ENCODE measurements around the gene ELK3.

ELK3 gene

DNA sequence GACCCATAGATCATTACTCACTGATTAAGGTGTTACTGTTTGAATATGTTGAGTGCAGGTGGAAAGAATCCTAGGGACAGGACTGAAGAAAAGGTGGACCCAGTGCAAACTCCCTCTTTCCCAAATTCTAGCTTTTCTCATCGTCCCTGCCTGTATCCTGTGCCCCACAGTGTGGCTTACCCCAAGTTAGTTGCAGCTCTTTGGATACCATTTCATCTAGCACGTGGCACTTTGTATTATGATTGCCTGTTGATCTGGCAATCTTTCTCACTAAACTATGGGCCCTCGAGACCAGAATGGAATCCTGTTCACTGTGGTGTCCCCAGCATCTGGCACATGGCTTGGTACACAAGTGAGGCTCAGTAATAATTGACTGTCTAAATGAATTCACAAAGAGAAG is 66.5 kb downstream of the ELK3 start:
- DNase-seq = no peak

DNA sequence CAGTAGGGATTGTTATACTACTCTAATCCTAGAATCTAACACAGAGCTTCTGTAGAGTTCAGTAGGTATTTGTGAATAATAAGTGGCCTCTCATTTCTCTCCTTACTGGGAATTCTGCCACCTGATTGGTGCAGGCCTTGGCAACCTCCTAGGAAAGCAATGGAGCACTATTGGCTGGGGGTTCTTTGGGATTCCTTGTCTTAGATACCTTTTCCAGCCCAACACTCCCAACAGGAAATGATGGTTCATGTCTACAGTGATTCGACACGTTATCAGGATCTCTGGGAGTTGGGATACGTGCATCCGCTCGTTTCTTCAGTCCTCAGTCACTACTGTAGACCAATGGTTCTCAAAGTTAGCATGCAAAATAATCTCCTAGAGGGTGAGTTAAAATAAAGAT is 67.4 kb downstream of the ELK3 start:
- DNase-seq = no peak

DNA sequence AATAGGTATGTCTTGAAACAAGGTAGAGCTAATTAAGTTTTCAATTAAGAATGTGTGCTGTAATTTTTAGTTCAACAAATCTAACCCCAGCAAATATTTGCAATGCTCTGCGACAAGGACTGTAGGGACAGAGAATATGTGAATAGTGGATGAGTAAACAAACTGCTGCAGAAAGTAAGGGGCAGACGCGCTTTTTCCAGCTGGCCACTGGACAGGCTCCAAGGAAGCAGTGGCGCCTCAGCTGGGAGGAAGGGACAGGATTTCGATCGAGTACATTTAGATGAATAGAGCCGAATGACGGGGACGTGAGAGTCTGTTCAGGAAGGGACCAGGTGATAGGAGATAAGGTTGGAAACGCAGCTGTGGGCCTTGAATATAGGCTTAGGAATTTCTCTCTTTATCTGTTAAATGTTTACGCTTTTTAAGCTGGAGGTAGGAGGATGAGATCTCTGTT is 69.3 kb downstream of the ELK3 start:
- no peak for DNase-seq

- DNase-seq = no peak
Observed at GRCh38 chr12:96265400-96265799, 71.2 kb downstream of the ELK3 start.

- no peak for DNase-seq
Observed at GRCh38 chr12:96265836-96266235, 71.7 kb downstream of the ELK3 start.

GRCh38 chr12:96266238-96266637 is 72.1 kb downstream of the ELK3 start:
- no peak for DNase-seq

DNA sequence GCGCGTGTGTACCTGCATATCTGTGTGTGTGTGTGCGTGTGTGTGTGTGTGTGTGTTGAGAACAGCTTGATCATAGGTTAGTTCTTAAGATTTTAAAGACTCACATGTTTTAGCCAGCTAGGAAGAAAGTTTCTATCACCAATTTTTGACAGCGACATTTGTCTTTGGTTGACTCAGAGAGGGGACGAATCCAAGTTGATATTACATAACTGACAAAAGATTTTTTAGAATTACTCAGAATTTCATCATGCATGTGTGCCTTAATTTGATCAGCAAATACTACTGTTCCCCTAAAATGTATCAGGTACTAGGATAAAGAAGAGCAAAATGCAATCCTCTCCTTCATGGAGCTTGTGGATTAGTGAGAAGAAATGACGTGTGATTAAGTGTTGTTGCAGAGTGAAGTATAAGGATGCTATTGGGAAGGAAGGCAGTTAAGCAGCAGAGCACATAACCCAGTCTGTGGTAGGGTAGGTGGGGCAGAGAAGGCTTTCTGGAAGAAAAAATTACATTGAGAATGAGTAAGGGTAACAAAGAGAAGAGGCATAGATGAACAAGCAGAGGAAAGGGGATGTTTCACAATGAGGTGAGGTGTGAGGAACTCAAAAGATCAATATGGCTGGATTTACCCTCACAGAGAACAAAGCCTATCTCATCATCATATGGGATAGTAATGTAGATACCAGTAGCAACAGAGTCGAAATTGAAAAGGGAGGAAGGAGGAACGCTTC is 77.5 kb downstream of the ELK3 start:
- DNase-seq = no peak

- no peak for DNase-seq
Observed at GRCh38 chr12:96274331-96274730, 80.2 kb downstream of the ELK3 start.

DNA sequence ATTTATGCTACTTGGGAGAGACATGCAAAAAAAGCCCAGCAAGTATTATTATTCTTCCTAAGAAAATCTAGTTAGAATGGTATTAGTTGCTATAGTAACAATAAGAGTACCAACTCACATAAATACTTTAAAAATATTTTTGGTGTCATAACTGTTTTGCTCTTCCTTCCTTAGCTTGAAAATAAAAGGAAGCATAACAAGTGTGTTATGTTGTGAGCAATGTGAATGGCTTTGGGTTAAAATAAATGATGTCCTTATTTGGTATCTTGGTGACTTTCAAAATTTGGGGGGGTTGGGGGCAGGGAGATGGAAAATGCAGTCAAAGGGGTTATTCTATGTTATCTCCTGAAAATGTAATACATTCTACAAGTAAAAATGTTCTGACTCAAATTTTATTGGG is 91.0 kb downstream of the ELK3 start:
- DNase-seq = no peak

GRCh38 chr12:96289067-96289466 is 94.9 kb downstream of the ELK3 start:
- no peak for DNase-seq

- DNase-seq = no peak
Observed at GRCh38 chr12:96293093-96293492, 98.9 kb downstream of the ELK3 start.

- DNase-seq = no peak
Observed at GRCh38 chr12:96294831-96295230, 100.7 kb downstream of the ELK3 start.

GRCh38 chr12:96295532-96296160 is 101.5 kb downstream of the ELK3 start:
- DNase-seq = no peak

DNA sequence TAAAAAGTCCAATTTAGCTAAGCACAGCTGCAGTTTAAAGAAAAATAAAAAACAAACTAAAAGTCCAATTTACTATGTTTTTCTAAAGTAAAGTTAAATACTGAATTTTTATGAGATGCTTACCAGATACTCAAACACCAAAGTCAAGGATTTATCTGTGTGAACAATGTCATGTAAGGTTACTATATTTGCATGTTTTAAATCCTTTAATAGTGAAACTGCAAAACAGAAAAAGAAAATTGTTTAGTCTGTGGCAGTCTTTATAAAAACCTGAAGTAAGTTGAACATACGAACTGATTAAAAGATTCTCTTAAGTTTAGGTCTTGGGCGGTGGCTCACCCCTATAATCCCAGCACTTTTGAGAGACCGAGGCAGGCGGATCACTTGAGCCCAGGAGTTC is 103.3 kb downstream of the ELK3 start:
- no peak for DNase-seq

DNA sequence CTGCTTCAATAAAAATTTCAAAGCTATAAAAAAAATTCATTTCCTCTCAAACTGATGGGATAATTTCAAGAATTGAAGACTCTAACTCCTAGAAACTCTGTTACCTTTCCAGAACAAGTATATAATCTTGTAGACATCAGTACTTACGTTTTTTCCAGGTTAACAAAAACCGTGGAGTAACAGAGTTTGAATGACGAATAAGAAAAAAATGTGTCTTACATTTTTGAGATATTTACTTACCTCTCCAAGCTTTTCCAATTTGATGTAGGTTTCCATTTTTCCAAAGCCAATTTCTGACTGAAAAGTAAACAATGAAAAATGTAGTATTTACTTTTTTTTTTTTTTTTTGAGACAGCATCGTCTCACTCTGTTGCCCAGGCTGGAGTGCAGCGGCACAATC is 105.9 kb downstream of the ELK3 start:
- no peak for DNase-seq

DNA sequence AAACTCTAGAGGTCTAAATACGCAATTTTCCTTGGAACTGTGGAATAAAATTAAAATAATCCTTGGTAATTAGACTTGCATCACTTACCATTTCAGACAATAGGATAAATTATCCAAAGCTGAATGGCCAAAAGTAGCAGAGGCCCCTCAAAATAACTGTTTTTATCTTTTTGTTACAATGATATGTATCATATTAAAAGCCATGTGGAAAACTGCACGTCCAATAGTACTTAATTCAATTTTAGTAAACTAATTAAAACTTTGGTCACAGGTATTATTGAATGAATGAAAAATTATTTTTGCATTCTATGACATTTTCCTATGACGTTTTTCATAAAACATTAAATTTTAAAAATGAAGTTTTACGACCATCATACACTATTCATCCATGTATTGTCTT is 107.6 kb downstream of the ELK3 start:
- no peak for DNase-seq

- no peak for DNase-seq
Observed at GRCh38 chr12:96302687-96303310, 108.6 kb downstream of the ELK3 start.

- no peak for DNase-seq
Observed at GRCh38 chr12:96303653-96304052, 109.5 kb downstream of the ELK3 start.

GRCh38 chr12:96305665-96306064 is 111.5 kb downstream of the ELK3 start:
- no peak for DNase-seq

DNA sequence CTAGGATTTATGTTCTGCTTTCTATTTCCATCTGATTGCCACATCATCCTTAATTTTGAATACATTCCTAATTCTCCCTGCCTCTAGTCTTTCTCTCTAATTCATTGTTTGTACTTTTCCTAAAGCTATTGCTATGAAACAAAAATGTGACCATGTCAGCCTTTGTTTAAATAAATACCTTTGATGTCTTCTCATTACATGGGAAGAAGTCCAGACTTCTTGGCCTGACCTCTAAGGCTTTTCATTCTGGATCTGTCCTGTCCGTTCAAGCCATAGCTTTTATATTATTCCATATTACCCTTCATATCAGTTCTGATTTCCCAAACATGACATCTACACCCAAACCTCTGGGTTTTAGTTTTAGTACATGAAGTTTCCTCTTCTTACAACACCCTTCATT is 114.7 kb downstream of the ELK3 start:
- DNase-seq = no peak

DNA sequence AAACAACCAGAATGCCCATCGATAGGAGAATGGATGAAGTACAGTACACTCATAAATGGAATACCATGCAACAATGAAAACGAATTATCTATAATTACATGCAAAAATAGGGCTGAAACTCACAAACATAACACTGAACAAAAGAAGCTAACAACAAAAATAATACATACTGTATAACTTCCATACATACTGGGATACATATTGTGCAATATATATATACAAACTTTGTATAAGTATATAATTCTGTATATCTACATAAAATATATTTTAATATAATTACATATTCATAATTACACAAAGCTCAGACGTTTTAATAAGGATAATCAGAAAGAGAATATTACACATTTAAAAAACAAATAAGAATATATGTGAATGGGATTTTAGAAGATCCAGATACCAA is 115.9 kb downstream of the ELK3 start:
- no peak for DNase-seq

- DNase-seq = no peak
Observed at GRCh38 chr12:96311191-96311590, 117.0 kb downstream of the ELK3 start.

GRCh38 chr12:96313606-96314005 is 119.4 kb downstream of the ELK3 start:
- no peak for DNase-seq

DNA sequence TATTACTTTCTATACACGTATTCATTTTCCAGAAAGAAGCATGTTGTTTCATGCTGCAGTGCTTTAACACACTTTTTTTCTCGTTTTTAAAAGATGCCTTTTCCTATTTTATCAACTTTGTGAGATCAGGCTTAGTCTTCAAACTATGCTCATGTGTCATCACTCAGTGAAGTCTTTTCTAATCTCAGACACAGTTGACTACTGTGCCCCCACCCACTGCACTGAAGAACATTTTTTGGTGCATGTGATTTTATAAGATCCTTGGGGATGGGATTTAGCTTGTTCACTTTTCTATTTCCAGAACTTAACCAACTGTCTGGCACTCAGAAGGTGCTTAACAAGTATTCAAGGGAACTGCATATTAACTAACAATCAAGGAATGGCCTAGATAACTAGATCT is 120.5 kb downstream of the ELK3 start:
- no peak for DNase-seq
